ENCODE data around the gene AGO3. TPM values are rescaled to one million over a fixed set of nuclear protein-coding genes. Genes with fewer than 3 reads are reported as not detected.

AGO3 gene
- total and polyA plus RNA-seq, 2 experiments from 2014 or later: 19.2 to 27.3 TPM

GRCh38 chr1:36111151-36111550 lies 180.2 kb downstream of the AGO3 start:
- no peaks in the 10 kb centered on the region; the same call in 2 of the 3 replicates for H3K4me1 Mint-ChIP-seq
- ATAC-seq: no peak
- no peak for TF ChIP-seq ZNF331 (CRISPR knock-in tag; IDR thresholded peaks at IDR 0.05; ENCODE audit: low read depth)
- TF ChIP-seq POLR2AphosphoS5 (IDR thresholded peaks at IDR 0.05; ENCODE audit: low read depth): no peak
- TF ChIP-seq CTCF (conservative IDR thresholded peaks at IDR 0.05; ENCODE audit: low read depth in 2 of 2): no peak
- no peak for TF ChIP-seq NANOG (IDR thresholded peaks at IDR 0.05; ENCODE audit: borderline replicate concordance)
- no peak for TF ChIP-seq JUNB (IDR thresholded peaks at IDR 0.05; ENCODE audit: unreplicated experiment)
- no peak for TF ChIP-seq EZH2 (IDR thresholded peaks at IDR 0.05; ENCODE audit: low read depth, unreplicated experiment)
- no peak for TF ChIP-seq REST (IDR thresholded peaks at IDR 0.05; ENCODE audit: unreplicated experiment)
- TF ChIP-seq EZH2phosphoT487 (IDR thresholded peaks at IDR 0.05; ENCODE audit: unreplicated experiment): no peak
- no peak for TF ChIP-seq STAT1 (IDR thresholded peaks at IDR 0.05; ENCODE audit: unreplicated experiment)
- TF ChIP-seq ETS1 (IDR thresholded peaks at IDR 0.05): no peak
- no peak for TF ChIP-seq ZNF462 (CRISPR knock-in tag; IDR thresholded peaks at IDR 0.05)
- no peak overlapping the region for H3K27ac Mint-ChIP-seq
- no peak overlapping the region for H3K4me3 ChIP-seq
- H4K20me1 ChIP-seq (replicated peaks; ENCODE audit: insufficient read depth): no peaks in the 10 kb centered on the region
- H3K4me1 ChIP-seq (ENCODE audit: insufficient read depth): no peaks in the 10 kb centered on the region
- no peaks in the 10 kb centered on the region for H3K36me3 ChIP-seq (ENCODE audit: insufficient read depth)
- no peaks in the 10 kb centered on the region for H3F3A ChIP-seq (replicated peaks; ENCODE audit: low read depth)
- no peaks in the 10 kb centered on the region for H3K79me2 ChIP-seq (replicated peaks; ENCODE audit: insufficient read depth)
- H3K27ac ChIP-seq (ENCODE audit: low read depth): no peak overlapping the region
- no peak overlapping the region for H3K4me3 Mint-ChIP-seq
- H2AFZ ChIP-seq: no peak overlapping the region
- H3K9me3 Mint-ChIP-seq: no peaks in the 10 kb centered on the region
- no peak for DNase-seq (ENCODE audit: low spot score)
- H3K36me3 Mint-ChIP-seq (ENCODE audit: low read depth): no peaks in the 10 kb centered on the region; the same call in 2 of the 3 replicates
- H3K9me2 ChIP-seq (ENCODE audit: insufficient read depth): no peaks in the 10 kb centered on the region
- H3K27me3 ChIP-seq (ENCODE audit: insufficient read depth): no peaks in the 10 kb centered on the region
- no peak overlapping the region for H3K4me2 ChIP-seq
- peaks cover 5% of the 10 kb centered on the region for H3K27me3 Mint-ChIP-seq (ENCODE audit: insufficient read depth, low read depth, poor library complexity)
